Stomach (tissue), 9 donors: Measurements from ENCODE around the gene INO80. TPM values are rescaled to one million over a fixed set of nuclear protein-coding genes. Genes with fewer than 3 reads are reported as not detected.
A peak's percentile ranks its signal among the peaks of the same experiment; 100 is the strongest.

Experiments used
- DNase-seq, 2 donors: peaks; one replicate each; pipeline versions ENCODE4 v3.0.0 to v3.0.0-alpha.2; 2013 to 2019
- H3K27ac ChIP-seq, 5 donors: fragments of 200-600 bp in 4 of 5; sonication (generic) in 4 of 5; one replicate each; pipeline ENCODE4 v1.5.1; 2013 to 2019; ENCODE audit warnings: mild to moderate bottlenecking in 1 of 5, moderate library complexity in 1 of 5
- H3K27me3 ChIP-seq, 3 donors: fragments of 200-600 bp; sonication (generic); one replicate each; pipeline ENCODE4 v1.5.1; 2017 to 2019; ENCODE audit warnings: mixed run types in 1 of 3
- H3K36me3 ChIP-seq, 4 donors: fragments of 200-600 bp; sonication (generic); 1 replicate in 3 of 4; 2 replicates in 1 of 4; pipeline ENCODE4 v1.5.1; 2016 to 2019
- H3K4me1 ChIP-seq, 4 donors: fragments of 200-600 bp; sonication (generic); one replicate each; pipeline ENCODE4 v1.5.1; 2016 to 2019
- H3K4me3 ChIP-seq, 4 donors: fragments of 200-600 bp; sonication (generic) in 3 of 4; one replicate each; pipeline ENCODE4 v1.5.1; 2016 to 2019; ENCODE audit warnings: mild to moderate bottlenecking in 1 of 4
- H3K9me3 ChIP-seq, 4 donors: fragments of 200-600 bp; sonication (generic); one replicate each; pipeline ENCODE4 v1.5.1; 2016 to 2019
- CTCF ChIP-seq, 7 experiments: fragments of 450-650 bp in 4 of 7; fragments of 200-600 bp in 3 of 7; sonication (generic) in 3 of 7; IDR thresholded peaks; one replicate each; pipeline ENCODE4 v1.5.1; 2016 to 2019; ENCODE audit warnings: antibody characterized with exemption in 7 of 7, control low read depth in 2 of 7, mild to moderate bottlenecking in 1 of 7
- EP300 ChIP-seq: sonication (generic); formaldehyde crosslinking; IDR thresholded peaks from one replicate; pipeline ENCODE4 v1.6.1; 2017; ENCODE audit warnings: antibody characterized with exemption
- POLR2A ChIP-seq, 4 donors: fragments of 450-650 bp; IDR thresholded peaks; one replicate each; pipeline ENCODE4 v1.6.1; 2016; ENCODE audit warnings: antibody characterized with exemption in 4 of 4, control low read depth in 2 of 4, mild to moderate bottlenecking in 1 of 4, moderate library complexity in 1 of 4
- POLR2AphosphoS5 ChIP-seq, 3 donors: sonication (generic); formaldehyde crosslinking; IDR thresholded peaks; one replicate each; pipeline ENCODE4 v1.6.1; 2016; ENCODE audit warnings: antibody characterized with exemption in 3 of 3
- WGBS, 5 donors: extraction: QIAGEN DNeasy Blood & Tissue Kit in 3 of 5; methylation state at CpG; one replicate each; pipeline versions ENCODE4 v1.1.5 to v1.1.7; 2013 to 2018; 5-methylcytosine and 5-hydroxymethylcytosine counted together
- intact Hi-C: fragments of 100-400 bp; cut with DNase I; formaldehyde crosslinking; loops from one replicate; pipeline ENCODE4 v1.15.1; 2023; ENCODE audit warnings: low total_unique reads
- polyA plus RNA-seq, 3 donors: library from polyadenylated mRNA; stranded (reverse); fragments of 200-250 nt; gene quantifications; one replicate each; pipeline ENCODE4 v1.2.3, GENCODE V29; 2013
- total RNA-seq, 5 donors: library from RNA; depleted of rRNA; stranded (reverse); fragments of >200 nt; gene quantifications; one replicate each; pipeline versions ENCODE4 v1.1.0 to v1.2.3, GENCODE V29; 2014 to 2016
- donor health status: healthy with polysubstance abuse.
- donor health status: Bipolar disorder and iron deficiency.
- donor health status: healthy.

Gene INO80
- total and polyA plus RNA-seq, 8 donors: 4.6 to 40.8 (median 29.2) TPM

- intact Hi-C loops: no loop called here
- Histone ChIP-seq H3K4me3 (no peak overlapping the region), H3K4me1 (peaks cover 24 to 47% (median 34%) of the 10 kb centered on the region in 4 donors), H3K36me3 (no peaks in the 10 kb centered on the region), H3K9me3 (no peaks in the 10 kb centered on the region), H3K27ac (peak overlapping the region in 2 of 5 donors; percentile 56 to 70), H3K27me3 (no peaks in the 10 kb centered on the region)
- no peak for DNase-seq
- 70 to 90% (median 80%) methylated on average over 6 of the region's 6 CpGs for WGBS, 5 donors
- TF ChIP-seq CTCF (IDR thresholded peaks at IDR 0.05) (no peak), POLR2A (IDR thresholded peaks at IDR 0.05) (no peak), POLR2AphosphoS5 (IDR thresholded peaks at IDR 0.05) (no peak), EP300 (no peak)
Measured at GRCh38 chr15:40958146-40958545, 157.9 kb downstream of the INO80 start.

GRCh38 chr15:40957581-40958051 is 158.5 kb downstream of the INO80 start:
- Histone ChIP-seq H3K27ac (peak overlapping the region in 3 of 5 donors; percentile 56 to 70 (median 62)), H3K36me3 (no peaks in the 10 kb centered on the region), H3K9me3 (no peaks in the 10 kb centered on the region), H3K27me3 (no peaks in the 10 kb centered on the region), H3K4me1 (peaks cover 24 to 48% (median 37%) of the 10 kb centered on the region in 4 donors), H3K4me3 (no peak overlapping the region)
- WGBS, 5 donors: 34 to 51% (median 46%) methylated on average over 6 to 9 of the region's 9 CpGs
- DNase-seq: peak; percentile 72 to 88
- intact Hi-C loops: no loop called here
- TF ChIP-seq POLR2A (IDR thresholded peaks at IDR 0.05) (no peak), CTCF (IDR thresholded peaks at IDR 0.05) (no peak), EP300 (peak; percentile 54), POLR2AphosphoS5 (IDR thresholded peaks at IDR 0.05) (peak in 2 of 3 donors; percentile 63 to 64)

- intact Hi-C loops: no loop called here
- WGBS, 5 donors: 81 to 93% (median 86%) methylated on average over 4 of the region's 4 CpGs
- Histone ChIP-seq H3K27ac (peak overlapping the region in 3 of 5 donors; percentile 56 to 70 (median 62)), H3K9me3 (no peaks in the 10 kb centered on the region), H3K4me3 (no peak overlapping the region), H3K27me3 (no peaks in the 10 kb centered on the region), H3K4me1 (peaks cover 24 to 53% (median 42%) of the 10 kb centered on the region in 4 donors), H3K36me3 (no peaks in the 10 kb centered on the region)
- DNase-seq: no peak
- no peak for TF ChIP-seq EP300
- no peak for TF ChIP-seq CTCF (IDR thresholded peaks at IDR 0.05)
- no peak for TF ChIP-seq POLR2A (IDR thresholded peaks at IDR 0.05)
- no peak for TF ChIP-seq POLR2AphosphoS5 (IDR thresholded peaks at IDR 0.05)
Measured at GRCh38 chr15:40957041-40957555, 159.0 kb downstream of the INO80 start.

GRCh38 chr15:40956541-40956982 is 159.5 kb downstream of the INO80 start:
- Histone ChIP-seq H3K27me3 (no peaks in the 10 kb centered on the region), H3K4me3 (no peak overlapping the region), H3K9me3 (no peaks in the 10 kb centered on the region), H3K36me3 (no peaks in the 10 kb centered on the region), H3K4me1 (peaks cover 24 to 54% (median 43%) of the 10 kb centered on the region in 4 donors), H3K27ac (peak overlapping the region in 3 of 5 donors; percentile 56 to 70 (median 62))
- DNase-seq: no peak
- WGBS, 5 donors: 91 to 100% (median 96%) methylated on average over 3 of the region's 3 CpGs
- peak; percentile 27 for TF ChIP-seq EP300
- TF ChIP-seq POLR2A (IDR thresholded peaks at IDR 0.05): no peak
- TF ChIP-seq POLR2AphosphoS5 (IDR thresholded peaks at IDR 0.05): peak in 1 of 3 donors; percentile 4
- no peak for TF ChIP-seq CTCF (IDR thresholded peaks at IDR 0.05)
- intact Hi-C loops: no loop called here
